AG04449 (cell line): ENCODE data around the gene PTPN21.

Experiments used
- CTCF ChIA-PET: fragments of 350-600 bp; formaldehyde crosslinking; extraction: SDS; loops from one replicate; lab custom pipeline; 2021; ENCODE audit warnings: antibody characterized with exemption; lab: Yijun Ruan, JAX
- POLR2A ChIA-PET: fragments of 400-600, 350-600 bp; formaldehyde crosslinking; extraction: SDS; loops from one replicate; lab custom pipeline; 2020; ENCODE audit warnings: antibody characterized with exemption, inconsistent platforms; lab: Yijun Ruan, JAX
- DNase-seq: peaks from one replicate; pipeline ENCODE4 v3.0.0-alpha.2; 2010; ENCODE audit warnings: low read depth, low spot score
- H3K4me3 ChIP-seq: 2 replicates; pipeline ENCODE4 v1.5.1; 2011; ENCODE audit warnings: low read depth, mild to moderate bottlenecking, control low read depth, low read length
- CTCF ChIP-seq: IDR thresholded peaks from one replicate; pipeline ENCODE4 v1.5.1; 2011; ENCODE audit warnings: mild to moderate bottlenecking, moderate library complexity, low read length, control low read depth, inconsistent platforms; ENCODE audit not compliant: insufficient read depth; ENCODE audit errors: missing control alignments

PTPN21 gene

DNA sequence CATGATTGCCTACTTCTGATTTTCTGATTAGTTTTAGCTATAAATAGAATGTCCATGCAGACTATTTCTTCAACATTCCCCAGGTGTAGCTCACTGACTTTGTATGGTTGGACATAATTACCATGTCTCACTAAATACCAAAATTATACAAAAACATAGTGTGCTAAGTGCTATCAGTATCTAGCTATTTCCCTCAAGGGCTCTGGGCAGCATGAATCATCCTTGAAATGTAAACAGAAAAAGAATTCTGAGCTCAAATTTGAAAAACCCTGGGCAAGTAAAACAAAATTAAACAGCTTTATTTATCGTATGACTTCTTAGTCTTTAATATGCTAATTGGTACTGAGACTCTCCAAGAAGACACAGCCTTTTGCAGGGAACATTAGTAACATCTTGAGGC, 86.4 kb downstream of the PTPN21 start:
- no peak overlapping the region for H3K4me3 ChIP-seq
- ChIA-PET CTCF (interaction anchor here (0.8 to 1.1 kb wide), 3 partner anchors 9 to 25 kb away, joined by 3 to 5 read pairs (median 4); no protein-coding TSS in a partner anchor), POLR2A (no interaction called here)
- DNase-seq, result peak; percentile 69
- no peak for TF ChIP-seq CTCF

DNA sequence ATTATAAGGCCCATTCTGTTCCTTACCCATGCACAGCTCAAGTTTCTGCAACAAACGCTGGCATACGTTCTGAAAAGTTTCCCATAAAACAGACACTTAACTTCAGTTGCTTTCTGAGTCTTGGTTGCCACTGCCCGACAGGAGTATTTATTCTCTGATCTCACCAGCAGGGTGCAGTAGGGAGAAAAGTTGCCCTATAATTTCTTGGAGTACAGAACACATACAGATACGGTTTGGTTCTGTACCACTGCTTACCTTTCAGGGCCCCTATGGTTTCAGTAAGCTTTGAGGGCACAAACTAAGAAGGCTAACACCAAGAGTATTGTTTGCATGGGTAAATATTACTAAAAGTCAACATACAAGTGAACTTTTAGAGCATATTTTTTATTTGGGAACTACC, 91.5 kb downstream of the PTPN21 start:
- ChIA-PET POLR2A (no interaction called here), CTCF (interaction anchor here (0.7 to 3.5 kb wide), 3 partner anchors 9 to 34 kb away, joined by 3 to 14 read pairs (median 3); no protein-coding TSS in a partner anchor)
- no peak for DNase-seq
- H3K4me3 ChIP-seq, result no peak overlapping the region
- no peak for TF ChIP-seq CTCF

DNA sequence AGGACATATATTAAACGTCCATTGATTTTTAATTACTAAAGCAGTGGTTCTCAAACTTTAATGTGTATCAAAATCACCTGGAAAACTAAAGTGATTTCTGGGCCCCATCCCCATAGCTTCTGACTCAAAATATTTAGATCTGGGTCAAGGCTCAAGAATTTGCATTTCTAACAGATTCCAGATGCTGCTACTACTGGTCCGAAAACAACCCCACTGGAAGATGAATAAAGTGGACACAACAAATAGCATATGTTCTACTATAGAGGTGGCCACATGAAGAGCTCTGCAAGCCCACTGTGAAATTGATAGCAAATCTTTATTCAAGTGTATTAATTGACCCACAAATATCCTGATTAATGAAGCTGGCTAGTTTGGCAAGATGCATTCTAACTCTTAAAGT, 99.9 kb downstream of the PTPN21 start:
- ChIA-PET POLR2A (no interaction called here), CTCF (interaction anchor here (0.8 to 3.2 kb wide), 2 partner anchors 10 to 38 kb away, joined by 3 to 14 read pairs; no protein-coding TSS in a partner anchor)
- TF ChIP-seq CTCF, result no peak
- DNase-seq, result no peak
- H3K4me3 ChIP-seq, result no peak overlapping the region

DNA sequence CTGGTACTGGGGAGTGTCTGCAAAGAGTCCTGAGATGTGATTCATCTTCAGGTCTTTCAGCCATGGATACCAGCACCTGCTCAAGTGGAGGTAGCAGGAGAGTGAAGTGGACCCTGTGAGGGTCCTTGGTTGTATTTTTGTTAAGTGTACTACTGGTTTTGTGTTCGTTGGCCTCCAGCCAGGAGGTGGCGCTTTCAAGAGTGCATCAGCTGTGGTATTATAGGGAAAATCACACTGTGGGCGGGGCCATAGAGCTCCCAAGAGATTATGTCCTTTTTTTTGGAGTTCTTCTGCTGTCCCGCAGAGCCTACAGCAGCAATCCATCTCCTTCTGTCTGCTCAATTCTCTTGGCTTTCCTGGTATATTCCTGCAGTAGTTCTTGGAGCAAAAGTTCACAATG, 102.6 kb downstream of the PTPN21 start:
- no peak overlapping the region for H3K4me3 ChIP-seq
- TF ChIP-seq CTCF, result no peak
- CTCF ChIA-PET, result no interaction called here
- DNase-seq, result no peak
- POLR2A ChIA-PET, result no interaction called here

DNA sequence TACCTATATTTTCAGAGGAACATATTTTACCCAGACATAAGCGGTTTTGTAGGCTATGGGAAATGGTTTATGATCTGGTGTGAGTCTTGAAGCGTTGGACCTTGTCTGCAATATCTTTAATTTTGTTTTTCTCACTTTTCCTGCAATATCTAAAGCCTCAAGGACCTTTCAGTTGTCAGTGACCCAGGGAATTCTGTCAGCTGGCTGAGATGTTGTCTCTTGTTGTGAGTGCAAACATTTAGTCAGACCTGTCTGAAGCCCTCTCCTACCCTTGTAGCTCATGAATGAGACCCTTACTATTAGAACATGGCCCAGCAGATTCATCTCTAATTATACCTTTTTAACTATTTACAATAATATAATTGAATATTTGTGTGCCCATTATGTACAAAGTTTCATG, 115.7 kb downstream of the PTPN21 start:
- POLR2A ChIA-PET, result no interaction called here
- TF ChIP-seq CTCF, result no peak
- no peak overlapping the region for H3K4me3 ChIP-seq
- CTCF ChIA-PET, result no interaction called here
- no peak for DNase-seq

GRCh38 chr14:88437658-88438057, 117.1 kb downstream of the PTPN21 start:
- TF ChIP-seq CTCF, result peak; percentile 2
- POLR2A ChIA-PET, result no interaction called here

More at GRCh38 chr14:88437658-88438057, 117.1 kb downstream of the PTPN21 start:
- no peak for DNase-seq
- no peak overlapping the region for H3K4me3 ChIP-seq
- CTCF ChIA-PET, result no interaction called here
